Endodermal cell (in vitro differentiated cells): Measurements from ENCODE around the gene IFT122. TPM values are rescaled to one million over a fixed set of nuclear protein-coding genes. Genes with fewer than 3 reads are reported as not detected.

Source experiments
- DNase-seq: peaks from one replicate; pipeline ENCODE4 v3.0.0-alpha.2; 2017
- H3K27ac ChIP-seq: 2 replicates; pipeline ENCODE4 v1.5.1; 2013; ENCODE audit warnings: mild to moderate bottlenecking, low read depth, low read length, moderate library complexity
- H3K27me3 ChIP-seq: 2 replicates; pipeline ENCODE4 v1.6.1; 2013; ENCODE audit warnings: mild to moderate bottlenecking, low read length, moderate library complexity; ENCODE audit not compliant: insufficient read depth, control insufficient read depth, poor library complexity, severe bottlenecking
- H3K36me3 ChIP-seq: 2 replicates; pipeline ENCODE4 v1.7.0; 2013; ENCODE audit warnings: mild to moderate bottlenecking, low read length, moderate library complexity; ENCODE audit not compliant: control insufficient read depth, insufficient read depth
- H3K4me1 ChIP-seq: one replicate; pipeline ENCODE4 v1.7.0; 2013; ENCODE audit warnings: low read length; ENCODE audit not compliant: control insufficient read depth, insufficient read depth
- H3K4me3 ChIP-seq: 2 replicates; pipeline ENCODE4 v1.5.1; 2013; ENCODE audit warnings: mild to moderate bottlenecking, low read length, moderate library complexity
- H3K9ac ChIP-seq: 2 replicates; pipeline ENCODE4 v1.6.1; 2013; ENCODE audit warnings: mild to moderate bottlenecking, low read length, moderate library complexity; ENCODE audit not compliant: poor library complexity, severe bottlenecking; ENCODE audit errors: extremely low read depth
- H3K9me3 ChIP-seq: 2 replicates; pipeline ENCODE4 v1.6.1; 2013; ENCODE audit warnings: mild to moderate bottlenecking, low read length, moderate library complexity; ENCODE audit not compliant: control insufficient read depth
- H3K27ac Mint-ChIP-seq: 2 replicates; pipeline ENCODE4 v1.8.0; 2020; ENCODE audit warnings: mixed read lengths
- H3K27me3 Mint-ChIP-seq: 2 replicates; pipeline ENCODE4 v1.8.0; 2021; ENCODE audit warnings: mild to moderate bottlenecking, mixed read lengths; ENCODE audit not compliant: insufficient read depth
- H3K36me3 Mint-ChIP-seq: 2 replicates; pipeline ENCODE4 v1.8.0; 2020; ENCODE audit warnings: low read depth, mixed read lengths
- H3K4me1 Mint-ChIP-seq: 2 replicates; pipeline ENCODE4 v1.8.0; 2020; ENCODE audit warnings: mixed read lengths
- H3K4me3 Mint-ChIP-seq: 2 replicates; pipeline ENCODE4 v1.8.0; 2020; ENCODE audit warnings: mild to moderate bottlenecking, moderate library complexity, mixed read lengths
- H3K9me3 Mint-ChIP-seq: 2 replicates; pipeline ENCODE4 v1.8.0; 2020; ENCODE audit warnings: mild to moderate bottlenecking, mixed read lengths
- WGBS, 2 experiments: methylation state at CpG; one replicate each; pipeline versions ENCODE4 v1.1.5 to v1.1.7; 2013; ENCODE audit warnings: missing lambda C conversion rate in 2 of 2, mixed read lengths in 1 of 2; ENCODE audit not compliant: insufficient coverage in 1 of 2, insufficient read length in 1 of 2; 5-methylcytosine and 5-hydroxymethylcytosine counted together
- total RNA-seq, 2 donors: library from RNA; stranded (reverse); fragmentation: NEBNext Ultra II Directional in 1 of 2; extraction: Animal tissue kit (Norgen Biotek cat#: 25700) in 1 of 2; gene quantifications; 2 replicates in 1 of 2; 3 replicates in 1 of 2; pipeline ENCODE4 v1.2.1, GENCODE V29; 2021
- TF ChIP-seq, protein P1 (sequence below): fragments of 200-600 bp; sonication (generic); conservative IDR thresholded peaks from 2 replicates; pipeline ENCODE4 v1.5.0; 2021; ENCODE audit warnings: antibody characterized with exemption, mild to moderate bottlenecking

IFT122 gene
- total RNA-seq, 2 donors from 2014 or later: 36.0 to 46.6 TPM

DNA sequence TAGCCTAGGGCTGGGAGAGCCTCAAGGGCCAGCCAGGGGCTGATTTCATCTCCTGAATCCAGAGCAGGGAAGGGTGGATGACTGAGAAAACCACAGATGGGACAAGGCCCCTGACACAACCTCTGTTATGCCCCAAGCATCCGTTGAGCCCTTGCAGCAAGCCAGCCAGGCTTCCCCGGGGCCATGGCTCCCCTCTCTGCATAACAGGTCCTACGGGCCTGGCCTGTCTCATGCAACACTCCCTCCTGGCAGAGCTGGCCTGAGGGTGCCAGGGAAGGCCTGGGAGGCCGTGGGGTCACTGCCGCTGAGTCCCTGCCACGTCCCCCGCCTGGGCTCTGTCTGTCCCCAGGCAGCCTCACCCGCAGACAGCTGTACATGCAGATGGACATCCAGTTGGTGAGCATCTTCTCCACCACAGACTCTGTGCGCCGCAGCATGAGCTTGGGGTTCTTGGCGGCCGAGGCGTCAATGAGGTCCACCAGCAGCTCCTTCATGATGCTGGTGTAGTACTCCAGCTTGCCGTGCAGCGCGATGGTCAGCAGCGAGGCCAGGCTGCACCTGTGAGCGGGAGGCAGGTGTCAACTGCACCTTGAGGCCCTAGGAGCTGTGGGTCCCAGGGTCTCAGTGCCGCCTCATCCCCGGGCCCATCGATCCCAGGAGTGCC lies 125.1 kb downstream of the IFT122 start:
- no peak overlapping the region for H3K4me3 ChIP-seq
- H3K9me3 Mint-ChIP-seq: no peaks in the 10 kb centered on the region
- H3K27me3 ChIP-seq: no peaks in the 10 kb centered on the region
- H3K27ac ChIP-seq: no peak overlapping the region
- H3K4me3 Mint-ChIP-seq: no peak overlapping the region
- no peaks in the 10 kb centered on the region for H3K27me3 Mint-ChIP-seq
- H3K9ac ChIP-seq: no peak overlapping the region
- no peaks in the 10 kb centered on the region for H3K36me3 ChIP-seq
- TF ChIP-seq, protein P1, sequence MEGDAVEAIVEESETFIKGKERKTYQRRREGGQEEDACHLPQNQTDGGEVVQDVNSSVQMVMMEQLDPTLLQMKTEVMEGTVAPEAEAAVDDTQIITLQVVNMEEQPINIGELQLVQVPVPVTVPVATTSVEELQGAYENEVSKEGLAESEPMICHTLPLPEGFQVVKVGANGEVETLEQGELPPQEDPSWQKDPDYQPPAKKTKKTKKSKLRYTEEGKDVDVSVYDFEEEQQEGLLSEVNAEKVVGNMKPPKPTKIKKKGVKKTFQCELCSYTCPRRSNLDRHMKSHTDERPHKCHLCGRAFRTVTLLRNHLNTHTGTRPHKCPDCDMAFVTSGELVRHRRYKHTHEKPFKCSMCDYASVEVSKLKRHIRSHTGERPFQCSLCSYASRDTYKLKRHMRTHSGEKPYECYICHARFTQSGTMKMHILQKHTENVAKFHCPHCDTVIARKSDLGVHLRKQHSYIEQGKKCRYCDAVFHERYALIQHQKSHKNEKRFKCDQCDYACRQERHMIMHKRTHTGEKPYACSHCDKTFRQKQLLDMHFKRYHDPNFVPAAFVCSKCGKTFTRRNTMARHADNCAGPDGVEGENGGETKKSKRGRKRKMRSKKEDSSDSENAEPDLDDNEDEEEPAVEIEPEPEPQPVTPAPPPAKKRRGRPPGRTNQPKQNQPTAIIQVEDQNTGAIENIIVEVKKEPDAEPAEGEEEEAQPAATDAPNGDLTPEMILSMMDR: no peak
- H3K4me1 ChIP-seq: no peaks in the 10 kb centered on the region
- H3K27ac Mint-ChIP-seq: peak overlapping the region; percentile 71
- H3K36me3 Mint-ChIP-seq: peaks cover 20% of the 10 kb centered on the region
- H3K4me1 Mint-ChIP-seq: no peaks in the 10 kb centered on the region
- no peaks in the 10 kb centered on the region for H3K9me3 ChIP-seq
- 94 to 98% methylated on average over 17 to 21 of the region's 21 CpGs for WGBS, 2 experiments
- DNase-seq: no peak

DNA sequence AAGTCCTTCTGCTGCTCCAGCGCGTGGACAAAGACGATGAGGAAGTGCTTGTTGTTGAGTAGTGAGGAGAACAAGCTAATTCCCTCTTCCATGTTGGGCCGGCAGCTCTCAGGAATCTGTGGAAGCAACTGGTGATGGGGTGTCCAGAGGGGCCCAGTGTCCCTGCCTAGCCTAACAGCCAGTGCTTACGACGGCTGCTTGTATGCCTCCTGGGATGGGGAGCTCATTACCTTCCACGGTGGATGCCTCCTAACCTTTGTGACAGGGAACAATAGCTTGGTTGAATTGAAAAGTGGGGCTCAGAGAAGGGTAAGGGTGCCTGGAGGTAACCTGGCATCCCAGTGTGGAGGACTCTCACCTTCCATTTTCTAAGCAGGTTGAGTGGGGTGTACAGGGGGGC lies 125.9 kb downstream of the IFT122 start:
- TF ChIP-seq, protein P1: no peak
- Histone ChIP-seq H3K27me3 (no peaks in the 10 kb centered on the region), H3K27ac (no peak overlapping the region), H3K4me1 (no peaks in the 10 kb centered on the region), H3K9me3 (no peaks in the 10 kb centered on the region), H3K4me3 (no peak overlapping the region), H3K36me3 (no peaks in the 10 kb centered on the region), H3K9ac (no peak overlapping the region)
- Mint-ChIP-seq H3K27ac (no peak overlapping the region), H3K4me1 (no peaks in the 10 kb centered on the region), H3K4me3 (no peak overlapping the region), H3K9me3 (no peaks in the 10 kb centered on the region), H3K27me3 (no peaks in the 10 kb centered on the region), H3K36me3 (peaks cover 20% of the 10 kb centered on the region)
- 94 to 100% methylated on average over 3 to 7 of the region's 7 CpGs for WGBS, 2 experiments
- no peak for DNase-seq

DNA sequence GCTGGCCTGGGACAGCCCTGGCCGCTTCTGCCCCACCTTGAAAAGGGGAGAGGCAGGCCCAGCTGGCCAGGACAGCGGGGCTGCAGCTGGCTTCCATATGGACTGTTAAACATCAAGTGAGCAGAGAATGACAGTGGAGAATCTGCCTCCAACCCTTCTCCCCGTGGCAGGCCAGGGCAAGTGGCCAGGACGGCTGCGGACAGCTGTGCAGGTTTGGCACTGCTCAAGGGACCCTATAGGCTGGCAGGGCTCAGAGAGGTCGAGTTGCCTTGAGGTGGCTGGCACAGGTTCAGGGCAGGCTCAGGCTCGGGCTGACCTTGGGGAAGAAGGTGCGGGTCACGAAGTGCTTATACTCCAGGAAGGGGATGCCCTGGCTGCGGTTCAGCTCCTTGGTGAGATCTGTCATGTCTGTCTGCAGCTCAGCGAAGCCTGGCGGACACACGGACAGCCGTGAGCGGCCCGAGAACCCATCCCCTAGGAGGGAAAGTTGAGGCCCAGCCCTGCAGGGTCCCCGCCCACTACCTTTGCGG lies 127.2 kb downstream of the IFT122 start:
- 93 to 95% methylated on average over 15 to 18 of the region's 18 CpGs for WGBS, 2 experiments
- DNase-seq: no peak
- Histone ChIP-seq H3K36me3 (no peaks in the 10 kb centered on the region), H3K4me1 (no peaks in the 10 kb centered on the region), H3K27me3 (no peaks in the 10 kb centered on the region), H3K4me3 (no peak overlapping the region), H3K27ac (no peak overlapping the region), H3K9ac (no peak overlapping the region), H3K9me3 (no peaks in the 10 kb centered on the region)
- Mint-ChIP-seq H3K4me1 (no peaks in the 10 kb centered on the region), H3K36me3 (peaks cover 20% of the 10 kb centered on the region), H3K4me3 (no peak overlapping the region), H3K9me3 (no peaks in the 10 kb centered on the region), H3K27me3 (no peaks in the 10 kb centered on the region), H3K27ac (no peak overlapping the region)
- TF ChIP-seq, protein P1: no peak
